Kidney capillary endothelial cell (primary cell): Measurements from ENCODE around the gene TMTC3.
A peak's percentile ranks its signal among the peaks of the same experiment; 100 is the strongest.
"Not testable (repeated sequence)": the region's sequence is repeated elsewhere in the genome, so short reads cannot be mapped to it uniquely, and the experiment has no call there.

Experiments used
- DNase-seq: peaks from one replicate; pipeline ENCODE4 v3.0.0-alpha.2; 2018; ENCODE audit warnings: low spot score

TMTC3 gene

GRCh38 chr12:88166179-88166578 is 24.1 kb downstream of the TMTC3 start:
- no peak for DNase-seq

GRCh38 chr12:88167384-88167783 is 25.3 kb downstream of the TMTC3 start:
- no peak for DNase-seq

GRCh38 chr12:88172844-88173407 is 30.8 kb downstream of the TMTC3 start:
- peak; percentile 10 for DNase-seq

- no peak for DNase-seq
These were observed 33.4 kb downstream of the TMTC3 start for GRCh38 chr12:88175544-88175943.

- no peak for DNase-seq
These were observed 37.4 kb downstream of the TMTC3 start for GRCh38 chr12:88179436-88180014.

GRCh38 chr12:88181881-88182280 is 39.8 kb downstream of the TMTC3 start:
- DNase-seq, result no peak

- no peak for DNase-seq
These were observed 40.3 kb downstream of the TMTC3 start for GRCh38 chr12:88182416-88182815.

GRCh38 chr12:88184196-88184595 is 42.1 kb downstream of the TMTC3 start:
- DNase-seq, result no peak

GRCh38 chr12:88185279-88185678 is 43.2 kb downstream of the TMTC3 start:
- DNase-seq, result no peak

- peak; percentile 45 for DNase-seq
These were observed 43.9 kb downstream of the TMTC3 start for GRCh38 chr12:88185988-88186387.

GRCh38 chr12:88187571-88187970 is 45.5 kb downstream of the TMTC3 start:
- DNase-seq, result no peak

- DNase-seq, result no peak
These were observed 46.1 kb downstream of the TMTC3 start for GRCh38 chr12:88188180-88188579.

GRCh38 chr12:88192426-88192825 is 50.3 kb downstream of the TMTC3 start:
- DNase-seq, result no peak

GRCh38 chr12:88194868-88195267 is 52.8 kb downstream of the TMTC3 start:
- no peak for DNase-seq

- DNase-seq, result no peak
These were observed 57.9 kb downstream of the TMTC3 start for GRCh38 chr12:88200029-88200428.

GRCh38 chr12:88202500-88202899 is 60.4 kb downstream of the TMTC3 start:
- DNase-seq, result no peak

- no peak for DNase-seq
These were observed 64.5 kb downstream of the TMTC3 start for GRCh38 chr12:88206601-88207000.

- DNase-seq, result no peak
These were observed 66.0 kb downstream of the TMTC3 start for GRCh38 chr12:88207921-88208620.

GRCh38 chr12:88208661-88209060 is 66.6 kb downstream of the TMTC3 start:
- DNase-seq, result no peak

- DNase-seq, result not testable (repeated sequence)
These were observed 68.2 kb downstream of the TMTC3 start for GRCh38 chr12:88210311-88210710.

- DNase-seq, result no peak
These were observed 76.2 kb downstream of the TMTC3 start for GRCh38 chr12:88218293-88218692.

- DNase-seq, result no peak
These were observed 77.8 kb downstream of the TMTC3 start for GRCh38 chr12:88219861-88220260.

GRCh38 chr12:88223519-88223918 is 81.4 kb downstream of the TMTC3 start:
- no peak for DNase-seq

GRCh38 chr12:88225776-88226175 is 83.7 kb downstream of the TMTC3 start:
- DNase-seq, result no peak
